Activated naive CD8-positive, alpha-beta T cell treated with anti-CD3 and anti-CD28 coated beads, Interleukin-2, amount 50 U/mL, for 16 hours (primary cell): Measurements from ENCODE around the gene SGMS1.
"Not testable (repeated sequence)": the region's sequence is repeated elsewhere in the genome, so short reads cannot be mapped to it uniquely, and the experiment has no call there.

Experiments used
- DNase-seq: peaks from one replicate; pipeline ENCODE4 v3.0.0-alpha.2; 2020; ENCODE audit warnings: low read depth, low spot score

SGMS1 gene

GRCh38 chr10:50375745-50376144 is 248.0 kb downstream of the SGMS1 start:
- DNase-seq = no peak

- no peak for DNase-seq
Measured at GRCh38 chr10:50375051-50375452, 248.7 kb downstream of the SGMS1 start.

GRCh38 chr10:50373821-50374501 is 249.8 kb downstream of the SGMS1 start:
- DNase-seq = no peak

GRCh38 chr10:50369931-50370330 is 253.8 kb downstream of the SGMS1 start:
- no peak for DNase-seq

- DNase-seq = no peak
Measured at GRCh38 chr10:50367732-50368131, 256.0 kb downstream of the SGMS1 start.

GRCh38 chr10:50366421-50366820 is 257.3 kb downstream of the SGMS1 start:
- DNase-seq = not testable (repeated sequence)

GRCh38 chr10:50364730-50365129 is 259.0 kb downstream of the SGMS1 start:
- DNase-seq = not testable (repeated sequence)

GRCh38 chr10:50362547-50363125 is 261.1 kb downstream of the SGMS1 start:
- no peak for DNase-seq

GRCh38 chr10:50361946-50362345 is 261.8 kb downstream of the SGMS1 start:
- no peak for DNase-seq

- DNase-seq = no peak
Measured at GRCh38 chr10:50360077-50360850, 263.5 kb downstream of the SGMS1 start.

GRCh38 chr10:50358925-50359687 is 264.6 kb downstream of the SGMS1 start:
- DNase-seq = no peak

GRCh38 chr10:50358411-50358810 is 265.3 kb downstream of the SGMS1 start:
- DNase-seq = no peak

- not testable (repeated sequence) for DNase-seq
Measured at GRCh38 chr10:50356481-50356832, 267.3 kb downstream of the SGMS1 start.

- DNase-seq = not testable (repeated sequence)
Measured at GRCh38 chr10:50355693-50356480, 267.9 kb downstream of the SGMS1 start.

- DNase-seq = no peak
Measured at GRCh38 chr10:50351483-50352146, 272.1 kb downstream of the SGMS1 start.

GRCh38 chr10:50350366-50350765 is 273.4 kb downstream of the SGMS1 start:
- no peak for DNase-seq

GRCh38 chr10:50349554-50349953 is 274.2 kb downstream of the SGMS1 start:
- no peak for DNase-seq

GRCh38 chr10:50347394-50347802 is 276.4 kb downstream of the SGMS1 start:
- DNase-seq = no peak

- no peak for DNase-seq
Measured at GRCh38 chr10:50346942-50347341, 276.8 kb downstream of the SGMS1 start.

- DNase-seq = no peak
Measured at GRCh38 chr10:50345545-50345944, 278.2 kb downstream of the SGMS1 start.
